DND-41 (cell line): ENCODE data around the gene PHACTR1.

Source experiments
- CTCF ChIP-seq: IDR thresholded peaks from 2 replicates; pipeline ENCODE4 v1.5.1; 2012; ENCODE audit warnings: borderline replicate concordance, low read length, moderate library complexity, mild to moderate bottlenecking; ENCODE audit not compliant: poor library complexity, severe bottlenecking; ENCODE audit errors: extremely low read depth
- EZH2 ChIP-seq: IDR thresholded peaks from 3 replicates; pipeline ENCODE4 v1.6.1; 2012; ENCODE audit warnings: borderline replicate concordance, low read depth, mild to moderate bottlenecking, moderate library complexity, low read length, inconsistent platforms; ENCODE audit not compliant: severe bottlenecking

- TF ChIP-seq CTCF (no peak), EZH2 (no peak)
Measured at GRCh38 chr6:12891595-12891994, 175.0 kb downstream of the PHACTR1 start.
